ENCODE measurements around the gene CCDC197.

Gene CCDC197

GRCh38 chr14:93960774-93961438, 36.2 kb upstream of the CCDC197 start:
- H3K36me3 ChIP-seq (ENCODE audit: control insufficient read depth in 5 of 5, insufficient read depth in 5 of 5, low read length in 5 of 5), result no peaks in the 10 kb centered on the region
- no peaks in the 10 kb centered on the region for H3K9me3 ChIP-seq (ENCODE audit: control insufficient read depth in 5 of 5, low read length in 5 of 5)
- no peak overlapping the region for H3K27ac ChIP-seq (ENCODE audit: low read depth, low read length)
- H3K27me3 ChIP-seq (ENCODE audit: control insufficient read depth in 5 of 5, insufficient read depth in 4 of 5, low read length in 5 of 5), result peaks cover 7 to 15% (median 11%) of the 10 kb centered on the region in 5 donors
- no peak overlapping the region for H3K4me3 ChIP-seq (ENCODE audit: low read depth in 1 of 5, low read length in 5 of 5)
- no peak overlapping the region for H3K9ac ChIP-seq (ENCODE audit: low read length in 5 of 5)
- peaks cover 0 to 7% (median 0%) of the 10 kb centered on the region in 5 donors for H3K4me1 ChIP-seq (ENCODE audit: control insufficient read depth in 5 of 5, insufficient read depth in 5 of 5, low read length in 5 of 5)

- Histone ChIP-seq H3K9me3 (ENCODE audit: control insufficient read depth in 5 of 5, low read length in 5 of 5) (no peaks in the 10 kb centered on the region), H3K36me3 (ENCODE audit: control insufficient read depth in 5 of 5, insufficient read depth in 5 of 5, low read length in 5 of 5) (no peaks in the 10 kb centered on the region), H3K27ac (ENCODE audit: low read depth, low read length) (no peak overlapping the region), H3K9ac (ENCODE audit: low read length in 5 of 5) (no peak overlapping the region), H3K4me3 (ENCODE audit: low read depth in 1 of 5, low read length in 5 of 5) (no peak overlapping the region), H3K27me3 (ENCODE audit: control insufficient read depth in 5 of 5, insufficient read depth in 4 of 5, low read length in 5 of 5) (peaks cover 4 to 10% (median 8%) of the 10 kb centered on the region in 5 donors), H3K4me1 (ENCODE audit: control insufficient read depth in 5 of 5, insufficient read depth in 5 of 5, low read length in 5 of 5) (peaks cover 0 to 7% (median 0%) of the 10 kb centered on the region in 5 donors)
Measured at GRCh38 chr14:93961620-93962019, 35.5 kb upstream of the CCDC197 start.

- peaks cover 0 to 5% (median 3%) of the 10 kb centered on the region in 5 donors for H3K27me3 ChIP-seq (ENCODE audit: control insufficient read depth in 5 of 5, insufficient read depth in 4 of 5, low read length in 5 of 5)
- no peaks in the 10 kb centered on the region for H3K36me3 ChIP-seq (ENCODE audit: control insufficient read depth in 5 of 5, insufficient read depth in 5 of 5, low read length in 5 of 5)
- H3K4me1 ChIP-seq (ENCODE audit: control insufficient read depth in 5 of 5, insufficient read depth in 5 of 5, low read length in 5 of 5), result peaks cover 0 to 11% (median 0%) of the 10 kb centered on the region in 5 donors
- no peak overlapping the region for H3K27ac ChIP-seq (ENCODE audit: low read depth, low read length)
- no peak overlapping the region for H3K4me3 ChIP-seq (ENCODE audit: low read depth in 1 of 5, low read length in 5 of 5)
- H3K9ac ChIP-seq (ENCODE audit: low read length in 5 of 5), result no peak overlapping the region
- H3K9me3 ChIP-seq (ENCODE audit: control insufficient read depth in 5 of 5, low read length in 5 of 5), result no peaks in the 10 kb centered on the region
Measured at GRCh38 chr14:93962701-93963601, 34.1 kb upstream of the CCDC197 start.

DNA sequence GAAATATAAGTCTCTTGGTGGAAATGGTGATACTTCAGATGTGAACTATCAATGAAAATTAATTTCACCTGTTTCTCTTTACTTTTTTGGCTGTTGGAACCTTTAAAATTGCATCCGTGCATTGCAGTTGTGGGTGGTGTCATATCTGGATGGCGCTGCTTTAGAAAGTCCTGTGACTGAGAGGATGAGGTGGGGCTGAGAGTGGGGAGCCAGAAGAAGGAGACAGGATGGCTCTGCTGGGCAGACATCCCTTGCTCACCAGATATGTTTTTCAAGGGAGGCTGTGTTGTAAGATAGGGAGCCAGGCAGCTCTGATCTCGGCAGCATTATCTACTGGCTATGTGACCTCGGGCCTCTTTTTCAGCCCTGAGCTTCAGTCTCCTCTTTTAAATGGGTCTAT, 33.4 kb upstream of the CCDC197 start:
- Histone ChIP-seq H3K4me3 (ENCODE audit: low read depth in 1 of 5, low read length in 5 of 5) (no peak overlapping the region), H3K27ac (ENCODE audit: low read depth, low read length) (no peak overlapping the region), H3K36me3 (ENCODE audit: control insufficient read depth in 5 of 5, insufficient read depth in 5 of 5, low read length in 5 of 5) (no peaks in the 10 kb centered on the region), H3K27me3 (ENCODE audit: control insufficient read depth in 5 of 5, insufficient read depth in 4 of 5, low read length in 5 of 5) (no peaks in the 10 kb centered on the region), H3K9me3 (ENCODE audit: control insufficient read depth in 5 of 5, low read length in 5 of 5) (no peaks in the 10 kb centered on the region), H3K4me1 (ENCODE audit: control insufficient read depth in 5 of 5, insufficient read depth in 5 of 5, low read length in 5 of 5) (peaks cover 0 to 14% (median 0%) of the 10 kb centered on the region in 5 donors), H3K9ac (ENCODE audit: low read length in 5 of 5) (no peak overlapping the region)

- Histone ChIP-seq H3K9me3 (ENCODE audit: control insufficient read depth in 5 of 5, low read length in 5 of 5) (no peaks in the 10 kb centered on the region), H3K27me3 (ENCODE audit: control insufficient read depth in 5 of 5, insufficient read depth in 4 of 5, low read length in 5 of 5) (no peaks in the 10 kb centered on the region), H3K4me3 (ENCODE audit: low read depth in 1 of 5, low read length in 5 of 5) (no peak overlapping the region), H3K27ac (ENCODE audit: low read depth, low read length) (no peak overlapping the region), H3K4me1 (ENCODE audit: control insufficient read depth in 5 of 5, insufficient read depth in 5 of 5, low read length in 5 of 5) (peaks cover 0 to 14% (median 4%) of the 10 kb centered on the region in 5 donors), H3K9ac (ENCODE audit: low read length in 5 of 5) (no peak overlapping the region), H3K36me3 (ENCODE audit: control insufficient read depth in 5 of 5, insufficient read depth in 5 of 5, low read length in 5 of 5) (no peaks in the 10 kb centered on the region)
Measured at GRCh38 chr14:93964281-93964680, 32.8 kb upstream of the CCDC197 start.

DNA sequence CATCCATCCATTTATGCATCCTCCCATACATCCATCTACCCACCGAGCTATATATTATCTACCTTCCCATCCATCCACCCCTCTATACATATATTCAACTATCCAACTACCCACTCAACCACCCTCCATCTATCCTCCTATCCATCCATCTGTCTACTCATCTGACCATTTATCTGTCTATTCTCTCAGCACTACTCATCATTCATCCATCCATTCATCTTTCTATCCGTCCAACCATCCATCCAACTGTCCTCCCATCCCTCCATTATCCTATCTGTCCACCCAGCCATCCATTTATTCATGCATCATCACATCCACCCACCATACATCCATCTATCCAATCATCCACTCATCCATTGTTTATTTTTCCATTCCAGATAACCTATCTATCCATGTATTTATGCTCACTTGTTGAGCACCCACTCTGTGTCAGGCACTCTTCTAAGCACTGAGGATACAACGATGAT, 32.2 kb upstream of the CCDC197 start:
- H3K4me1 ChIP-seq (ENCODE audit: control insufficient read depth in 5 of 5, insufficient read depth in 5 of 5, low read length in 5 of 5), result peaks cover 0 to 19% (median 8%) of the 10 kb centered on the region in 5 donors
- H3K4me3 ChIP-seq (ENCODE audit: low read depth in 1 of 5, low read length in 5 of 5), result no peak overlapping the region
- H3K27ac ChIP-seq (ENCODE audit: low read depth, low read length), result no peak overlapping the region
- H3K9me3 ChIP-seq (ENCODE audit: control insufficient read depth in 5 of 5, low read length in 5 of 5), result no peaks in the 10 kb centered on the region
- no peaks in the 10 kb centered on the region for H3K27me3 ChIP-seq (ENCODE audit: control insufficient read depth in 5 of 5, insufficient read depth in 4 of 5, low read length in 5 of 5)
- no peak overlapping the region for H3K9ac ChIP-seq (ENCODE audit: low read length in 5 of 5)
- no peaks in the 10 kb centered on the region for H3K36me3 ChIP-seq (ENCODE audit: control insufficient read depth in 5 of 5, insufficient read depth in 5 of 5, low read length in 5 of 5)

DNA sequence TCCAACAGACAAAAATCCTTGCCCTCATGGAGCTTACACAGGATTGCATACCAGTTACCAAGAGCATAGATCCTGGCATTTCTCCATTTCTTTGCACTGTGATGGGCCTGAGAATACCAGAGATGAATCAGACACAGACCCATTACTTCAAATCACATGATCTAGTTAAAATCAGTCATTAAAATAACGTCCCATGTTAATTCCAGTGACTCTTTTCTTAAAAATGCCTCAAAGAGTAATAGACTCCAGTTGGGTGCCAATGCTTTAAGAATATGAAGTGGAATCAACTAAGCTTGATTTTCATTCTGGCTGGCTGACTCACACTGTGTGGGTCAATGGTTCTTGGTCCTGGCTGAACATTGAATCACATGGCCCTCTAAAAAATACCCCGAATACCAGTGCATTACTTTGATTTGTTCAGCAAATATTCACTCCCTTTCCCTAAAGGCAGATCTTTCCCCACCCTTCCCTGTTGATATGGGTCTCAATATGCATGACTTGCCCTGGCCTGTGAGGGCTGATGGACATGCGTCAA, 31.7 kb upstream of the CCDC197 start:
- H3K36me3 ChIP-seq (ENCODE audit: control insufficient read depth in 5 of 5, insufficient read depth in 5 of 5, low read length in 5 of 5), result no peaks in the 10 kb centered on the region
- H3K4me1 ChIP-seq (ENCODE audit: control insufficient read depth in 5 of 5, insufficient read depth in 5 of 5, low read length in 5 of 5), result peaks cover 0 to 19% (median 8%) of the 10 kb centered on the region in 5 donors
- H3K9me3 ChIP-seq (ENCODE audit: control insufficient read depth in 5 of 5, low read length in 5 of 5), result no peaks in the 10 kb centered on the region
- no peaks in the 10 kb centered on the region for H3K27me3 ChIP-seq (ENCODE audit: control insufficient read depth in 5 of 5, insufficient read depth in 4 of 5, low read length in 5 of 5)
- no peak overlapping the region for H3K9ac ChIP-seq (ENCODE audit: low read length in 5 of 5)
- H3K4me3 ChIP-seq (ENCODE audit: low read depth in 1 of 5, low read length in 5 of 5), result no peak overlapping the region
- no peak overlapping the region for H3K27ac ChIP-seq (ENCODE audit: low read depth, low read length)

- no peak overlapping the region for H3K27ac ChIP-seq (ENCODE audit: low read depth, low read length)
- no peaks in the 10 kb centered on the region for H3K36me3 ChIP-seq (ENCODE audit: control insufficient read depth in 5 of 5, insufficient read depth in 5 of 5, low read length in 5 of 5)
- no peak overlapping the region for H3K4me3 ChIP-seq (ENCODE audit: low read depth in 1 of 5, low read length in 5 of 5)
- H3K9me3 ChIP-seq (ENCODE audit: control insufficient read depth in 5 of 5, low read length in 5 of 5), result no peaks in the 10 kb centered on the region
- no peak overlapping the region for H3K9ac ChIP-seq (ENCODE audit: low read length in 5 of 5)
- no peaks in the 10 kb centered on the region for H3K27me3 ChIP-seq (ENCODE audit: control insufficient read depth in 5 of 5, insufficient read depth in 4 of 5, low read length in 5 of 5)
- peaks cover 0 to 23% (median 12%) of the 10 kb centered on the region in 5 donors for H3K4me1 ChIP-seq (ENCODE audit: control insufficient read depth in 5 of 5, insufficient read depth in 5 of 5, low read length in 5 of 5)
Measured at GRCh38 chr14:93965946-93966474, 31.1 kb upstream of the CCDC197 start.

DNA sequence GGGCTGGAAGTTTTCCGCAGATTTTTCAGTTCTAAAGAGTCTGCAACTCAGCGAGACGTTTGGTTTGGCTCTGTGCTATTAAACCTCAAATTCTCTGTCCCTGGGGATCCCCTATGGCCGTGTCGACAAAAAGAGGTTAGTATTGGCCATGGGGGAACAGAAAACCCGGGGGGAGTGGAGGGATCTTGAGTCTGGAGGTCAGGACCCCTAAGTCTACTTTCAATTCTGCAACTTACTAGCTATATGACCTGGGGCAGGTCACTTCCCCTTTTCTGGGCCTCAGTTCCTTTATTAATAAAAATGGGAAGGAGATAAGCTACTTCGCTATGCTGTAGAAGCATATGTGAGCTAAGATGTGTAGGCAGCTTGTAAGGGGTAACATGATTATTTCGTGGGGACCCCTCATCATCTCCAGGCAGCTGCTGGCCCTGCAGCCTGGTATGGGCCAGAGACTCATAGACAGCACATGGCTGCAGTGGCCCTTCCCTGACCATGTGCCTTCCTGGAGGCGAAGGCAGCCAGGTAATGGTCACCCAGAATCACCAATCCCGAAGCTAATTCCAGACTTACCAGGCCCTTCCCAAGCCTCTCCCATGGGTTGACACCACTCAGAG, 29.4 kb upstream of the CCDC197 start:
- no peak overlapping the region for H3K4me3 ChIP-seq (ENCODE audit: low read depth in 1 of 5, low read length in 5 of 5)
- no peaks in the 10 kb centered on the region for H3K9me3 ChIP-seq (ENCODE audit: control insufficient read depth in 5 of 5, low read length in 5 of 5)
- H3K4me1 ChIP-seq (ENCODE audit: control insufficient read depth in 5 of 5, insufficient read depth in 5 of 5, low read length in 5 of 5), result peaks cover 0 to 25% (median 15%) of the 10 kb centered on the region in 5 donors
- H3K9ac ChIP-seq (ENCODE audit: low read length in 5 of 5), result no peak overlapping the region
- H3K27me3 ChIP-seq (ENCODE audit: control insufficient read depth in 5 of 5, insufficient read depth in 4 of 5, low read length in 5 of 5), result peaks cover 0 to 3% (median 0%) of the 10 kb centered on the region in 5 donors
- H3K36me3 ChIP-seq (ENCODE audit: control insufficient read depth in 5 of 5, insufficient read depth in 5 of 5, low read length in 5 of 5), result no peaks in the 10 kb centered on the region
- H3K27ac ChIP-seq (ENCODE audit: low read depth, low read length), result no peak overlapping the region

Data from subcutaneous abdominal adipose tissue (tissue), 5 donors.